Amniotic stem cell (primary cell): Measurements from ENCODE around the gene ATP5F1D.

Experiments
- DNase-seq: peaks from one replicate; lab custom pipeline; 2025; lab: John Stamatoyannopoulos, UW

The ATP5F1D gene

DNA sequence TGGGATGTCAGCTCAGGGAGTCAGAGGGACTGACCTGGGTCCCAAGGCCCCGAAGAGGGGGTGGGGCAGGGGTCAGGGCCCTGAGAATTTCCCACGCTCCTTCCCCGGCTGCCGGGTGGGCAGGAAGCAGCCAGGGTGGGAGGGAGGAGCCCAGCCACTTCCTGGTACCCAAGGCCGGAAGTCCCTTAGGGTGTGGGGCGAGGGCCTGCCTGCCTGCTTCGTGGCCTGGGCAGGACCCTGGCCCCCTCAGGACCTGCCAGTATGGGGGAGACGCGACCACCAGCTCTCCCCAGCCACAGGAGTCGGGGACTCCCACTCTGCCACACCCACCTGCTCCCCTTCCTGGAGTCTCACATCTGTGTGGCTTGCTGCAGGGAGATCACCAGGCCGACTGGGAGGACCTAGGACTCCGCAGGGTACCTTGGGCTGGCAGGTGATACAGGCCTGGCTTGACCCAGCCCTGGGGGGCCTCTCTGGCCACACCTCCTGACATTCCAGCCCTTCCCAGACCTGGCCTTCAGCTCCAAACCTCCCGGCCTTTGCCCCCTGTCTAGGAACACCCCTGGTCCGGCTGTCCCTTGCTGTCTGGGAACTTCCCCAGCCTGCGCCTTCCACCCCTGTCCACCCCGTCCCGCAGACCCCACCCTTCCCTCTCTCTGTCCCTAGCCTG, 17.8 kb downstream of the ATP5F1D start:
- DNase-seq = no peak

DNA sequence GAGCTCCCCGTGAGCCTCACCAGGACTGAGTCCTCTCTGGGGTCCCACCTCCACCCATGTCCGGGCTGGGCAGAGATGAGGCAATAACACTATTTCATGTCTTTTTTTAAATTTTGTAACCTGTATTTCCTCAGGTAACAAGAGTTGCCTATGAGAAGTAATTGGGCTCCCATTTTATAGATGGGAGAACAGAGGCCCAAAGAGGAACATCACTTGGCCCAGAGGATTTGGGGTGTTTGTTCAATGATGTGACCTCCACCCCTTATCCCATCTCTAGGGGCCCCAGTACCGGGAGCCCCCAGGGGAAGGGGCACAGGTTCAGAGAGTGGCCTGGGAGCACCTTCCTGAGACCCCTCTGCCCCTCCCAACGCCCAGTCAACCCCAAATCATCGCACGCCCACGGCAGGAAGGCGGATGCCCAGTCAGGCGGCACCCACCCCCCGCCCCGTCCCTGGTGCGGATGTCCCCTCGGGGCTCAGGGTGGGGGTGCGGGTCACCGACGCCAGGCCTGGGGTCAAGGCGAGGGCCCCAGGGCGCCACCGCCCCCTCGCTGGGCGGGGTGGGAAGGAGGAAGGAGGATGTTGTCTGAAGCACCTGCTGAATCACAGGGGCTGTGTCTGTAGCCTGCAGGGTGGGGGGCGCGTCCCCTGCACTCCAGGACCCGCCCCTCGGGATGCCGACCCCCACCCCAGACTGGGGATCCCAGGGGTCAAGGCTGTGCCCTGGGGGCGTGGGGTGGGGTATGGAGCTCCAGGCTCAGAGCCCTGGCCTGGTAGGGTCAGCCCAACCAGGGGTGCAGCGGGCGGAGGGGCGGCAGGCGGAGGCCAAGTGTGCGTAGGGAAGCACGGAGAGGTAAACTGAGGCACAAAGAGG, 18.6 kb downstream of the ATP5F1D start:
- no peak for DNase-seq

DNA sequence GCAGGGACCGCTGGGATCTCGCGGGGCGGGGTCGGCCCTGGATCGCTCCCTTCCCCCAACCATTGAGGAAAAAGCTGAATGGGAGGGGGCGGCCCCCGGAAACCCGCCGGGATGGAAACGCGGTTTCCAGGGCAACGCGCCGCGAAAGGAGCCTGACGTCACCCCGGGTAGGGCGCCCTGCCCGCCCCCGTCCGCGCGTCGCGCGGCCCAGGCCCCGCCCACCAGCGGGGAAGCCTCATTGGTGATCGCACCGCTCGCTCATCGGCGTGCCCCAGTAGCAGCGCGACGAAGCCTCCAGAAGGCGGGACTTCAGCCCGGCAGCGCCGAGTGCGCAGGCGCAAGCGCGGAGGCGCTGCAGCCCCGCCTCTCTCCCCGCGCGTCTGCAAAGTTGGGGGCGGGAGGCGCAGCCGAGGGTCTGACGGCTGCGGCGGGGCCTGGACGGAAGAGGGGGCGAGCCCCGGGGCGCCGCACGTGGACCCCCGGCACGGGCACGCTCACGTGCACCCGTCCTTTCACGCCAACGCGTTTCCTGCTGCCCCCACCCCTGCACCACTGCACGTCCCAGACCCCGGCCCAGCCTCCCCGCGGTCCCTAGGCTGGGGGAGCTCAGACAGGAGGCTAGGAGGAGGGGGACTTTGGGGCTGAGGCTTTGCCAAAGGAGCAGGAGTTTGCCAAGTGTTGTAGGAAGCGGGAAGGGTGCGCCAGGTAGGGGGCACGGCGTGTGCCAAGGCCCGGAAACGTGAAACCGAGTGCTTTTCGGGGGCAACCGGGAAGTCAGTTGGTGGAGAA, 19.4 kb downstream of the ATP5F1D start:
- peak; percentile 82 for DNase-seq

DNA sequence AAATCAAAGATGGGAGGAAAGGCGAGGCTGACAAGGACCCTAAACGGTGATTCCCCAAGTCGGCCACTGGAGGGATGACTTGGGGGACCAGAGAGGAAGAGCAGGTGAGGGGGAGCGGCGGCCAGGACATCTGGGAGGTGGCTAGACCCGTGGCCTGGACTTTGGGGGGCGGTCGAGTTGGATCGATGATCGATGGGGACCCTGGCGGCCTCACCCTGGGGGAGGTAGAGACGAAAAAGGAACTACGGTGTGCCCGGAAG, 19.9 kb downstream of the ATP5F1D start:
- no peak for DNase-seq

DNA sequence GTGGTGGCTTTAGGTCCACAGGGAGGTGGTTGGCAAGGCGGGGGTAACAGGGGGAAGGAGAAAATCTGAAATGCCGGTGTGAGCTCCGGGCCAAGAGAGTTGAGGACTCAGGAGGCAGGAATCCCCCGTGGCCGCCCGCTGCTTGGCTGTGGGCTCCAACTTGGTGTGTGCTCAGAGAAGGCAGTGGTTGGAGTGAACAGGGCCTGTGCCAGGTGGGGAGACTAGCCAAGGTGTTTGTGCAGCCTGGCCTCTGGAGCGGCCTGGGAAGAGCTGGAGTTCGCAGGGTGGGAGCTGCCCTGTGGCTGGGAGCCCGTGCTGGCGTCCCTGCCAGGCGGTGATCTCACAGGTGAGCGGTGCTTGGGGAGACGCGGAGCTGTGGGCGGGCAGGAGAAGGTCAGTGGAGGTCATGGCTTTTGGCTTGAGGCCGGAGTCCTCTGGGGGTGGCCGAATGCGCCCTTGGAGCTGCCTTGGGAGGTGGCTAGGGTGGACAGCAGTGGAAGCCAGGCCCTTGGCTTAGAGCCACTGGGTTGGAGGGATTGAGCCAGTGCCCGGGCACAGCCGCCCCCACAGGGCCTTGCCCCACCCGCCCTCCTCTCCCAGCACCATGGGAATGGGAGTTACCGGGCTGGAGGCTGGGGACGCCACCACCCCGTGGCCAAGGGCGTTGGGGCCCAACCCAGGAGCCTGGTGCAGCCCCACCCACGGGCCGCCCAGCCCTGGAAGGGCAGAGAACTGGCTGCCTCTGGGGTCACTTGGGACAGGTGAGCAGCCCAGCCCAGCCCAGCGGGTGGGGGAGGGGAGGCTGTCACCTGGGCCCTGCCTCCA, 20.5 kb downstream of the ATP5F1D start:
- no peak for DNase-seq

DNA sequence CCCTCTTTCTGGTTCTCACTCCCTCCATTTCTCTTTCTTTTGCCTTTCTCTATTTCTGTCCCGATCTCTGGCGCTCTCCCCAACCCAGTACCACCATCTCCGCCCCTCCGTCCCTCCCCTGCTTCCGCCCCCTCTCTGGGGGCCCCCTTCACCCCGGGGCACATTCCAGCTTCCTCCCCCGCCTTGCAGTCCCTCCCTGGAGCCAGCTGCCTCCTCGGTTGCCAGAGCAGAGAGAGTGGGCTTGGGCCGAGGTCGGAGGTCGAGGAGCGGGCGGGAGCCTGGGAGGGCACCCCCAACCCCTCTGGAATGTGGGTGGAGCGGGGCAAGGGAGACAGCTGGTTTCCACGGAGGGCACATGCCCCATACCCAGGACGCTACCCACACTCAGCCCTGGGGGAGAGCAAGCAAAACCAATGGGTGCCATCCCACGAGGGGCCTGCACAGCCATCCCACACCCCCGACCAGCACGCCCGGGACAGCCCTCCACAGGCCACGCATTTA, 21.1 kb downstream of the ATP5F1D start:
- DNase-seq = no peak

DNA sequence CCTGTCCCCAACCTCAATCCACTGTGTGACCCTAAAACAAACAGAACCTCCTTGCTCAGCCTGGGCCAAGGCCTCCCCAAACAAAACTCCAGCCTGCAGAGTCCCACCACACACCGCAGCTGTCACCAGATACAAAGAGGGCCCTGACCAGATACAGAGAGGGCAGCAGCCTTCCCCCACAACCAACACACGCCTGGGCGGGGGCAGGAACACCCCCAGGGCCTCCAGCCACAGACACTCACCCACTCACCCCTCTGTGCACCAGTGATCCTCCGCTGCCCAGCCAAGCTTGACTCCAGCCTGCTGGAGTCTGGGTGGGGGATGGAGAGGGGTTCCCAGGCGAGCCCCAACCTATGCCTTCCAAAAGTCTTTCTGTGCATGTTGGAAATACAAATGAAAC, 21.6 kb downstream of the ATP5F1D start:
- DNase-seq = no peak

DNA sequence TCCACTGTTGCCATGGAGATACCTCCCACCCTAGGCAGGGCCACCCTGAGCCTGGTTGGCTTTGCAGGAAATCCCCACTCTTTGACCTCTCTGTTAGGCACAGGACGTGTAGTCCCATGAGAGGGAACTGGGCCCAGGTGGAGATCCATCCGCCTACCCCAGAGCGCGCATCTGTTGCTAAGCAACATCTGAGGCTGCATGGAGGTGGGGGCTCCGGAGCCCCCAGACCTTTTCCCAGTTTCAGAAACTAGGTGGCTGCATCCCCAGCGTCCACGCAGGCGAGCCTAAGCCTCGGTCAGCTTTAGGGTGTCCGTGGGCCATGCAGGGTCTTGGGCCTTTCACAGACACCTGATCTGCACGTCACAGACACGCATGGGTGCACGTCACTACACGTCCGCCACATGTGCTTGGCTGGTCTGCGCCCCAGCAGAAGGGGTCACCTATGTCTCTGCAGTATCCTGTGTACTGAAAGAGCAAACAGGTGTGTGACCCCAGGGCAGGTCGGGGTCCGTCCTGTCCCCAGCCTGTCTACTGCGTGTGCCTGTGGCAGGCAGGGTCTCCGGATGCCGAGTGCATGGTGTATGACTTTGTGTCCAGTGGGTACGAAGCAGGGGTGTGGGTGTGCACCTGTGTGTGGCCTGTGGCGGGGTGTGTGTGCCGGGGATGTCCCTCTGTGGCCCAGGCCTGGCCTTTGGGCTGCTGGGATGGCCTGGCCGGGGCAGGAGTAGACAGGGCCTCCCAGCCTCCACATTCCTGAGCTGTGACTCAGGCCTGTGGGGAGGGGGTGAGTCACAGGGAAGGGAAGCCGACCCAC, 23.5 kb downstream of the ATP5F1D start:
- DNase-seq = peak; percentile 32

DNA sequence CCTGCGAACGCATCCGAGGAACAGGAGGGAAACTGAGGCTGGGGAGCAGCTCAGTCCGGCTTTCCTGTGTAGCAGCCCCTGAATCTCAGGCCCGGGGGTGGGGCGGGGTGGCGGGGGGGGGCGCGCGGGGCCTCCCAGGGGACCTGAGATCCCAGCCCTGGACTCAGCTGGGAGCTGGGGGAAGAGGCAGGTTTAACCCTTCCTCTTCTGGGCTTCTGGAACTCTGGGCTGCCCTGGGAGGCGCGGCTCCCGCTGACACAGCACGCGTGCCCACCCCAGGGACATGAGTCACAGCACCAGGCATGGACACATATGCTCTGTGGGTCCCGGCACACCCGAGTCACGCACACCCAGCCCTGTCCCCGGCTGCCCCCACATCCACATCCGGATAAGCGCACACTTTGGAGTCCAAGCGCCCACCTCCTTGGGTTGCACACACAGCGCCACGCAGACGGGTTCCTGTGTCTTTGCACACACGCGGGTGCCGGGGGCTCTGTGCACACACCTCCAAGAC, 24.1 kb downstream of the ATP5F1D start:
- peak; percentile 56 for DNase-seq

DNA sequence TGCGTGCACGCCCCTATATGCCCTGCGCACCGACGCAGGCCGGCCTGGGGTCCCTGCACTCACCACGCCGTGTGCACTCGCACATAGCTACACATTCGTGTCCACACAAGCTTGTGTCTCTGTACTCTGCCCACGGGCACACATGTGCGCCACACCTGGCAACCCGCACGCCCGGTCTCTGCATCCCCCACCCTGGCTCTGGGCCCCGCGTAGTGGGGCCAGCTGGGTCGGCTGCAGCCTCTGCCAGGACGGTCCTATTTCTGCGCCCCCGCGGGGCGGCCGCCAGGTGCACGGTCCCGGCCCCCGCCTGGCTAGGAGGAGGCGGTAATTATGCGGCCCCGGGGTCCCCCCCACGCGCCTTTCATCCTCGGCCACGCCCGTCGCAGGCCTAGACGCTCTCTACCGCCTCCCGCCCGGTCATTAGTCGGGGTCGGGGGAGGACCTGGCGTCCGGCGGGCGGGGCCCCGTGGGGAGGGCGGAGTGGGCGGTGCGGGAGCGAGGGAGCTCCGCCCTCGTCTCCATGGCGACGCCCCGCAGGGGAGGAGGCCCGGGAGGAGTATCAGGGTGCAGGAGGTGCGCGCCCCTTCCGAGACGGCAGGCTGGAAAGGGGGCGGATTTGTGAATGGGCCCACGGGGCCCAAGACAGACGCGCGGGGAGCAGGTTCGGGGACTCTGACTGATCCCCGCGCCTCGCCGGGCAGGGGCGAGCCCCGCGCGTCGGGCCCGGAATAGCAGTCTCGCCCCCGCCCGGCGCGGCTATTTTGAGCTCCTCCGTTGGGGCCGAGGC, 24.8 kb downstream of the ATP5F1D start:
- peak; percentile 17 for DNase-seq

DNA sequence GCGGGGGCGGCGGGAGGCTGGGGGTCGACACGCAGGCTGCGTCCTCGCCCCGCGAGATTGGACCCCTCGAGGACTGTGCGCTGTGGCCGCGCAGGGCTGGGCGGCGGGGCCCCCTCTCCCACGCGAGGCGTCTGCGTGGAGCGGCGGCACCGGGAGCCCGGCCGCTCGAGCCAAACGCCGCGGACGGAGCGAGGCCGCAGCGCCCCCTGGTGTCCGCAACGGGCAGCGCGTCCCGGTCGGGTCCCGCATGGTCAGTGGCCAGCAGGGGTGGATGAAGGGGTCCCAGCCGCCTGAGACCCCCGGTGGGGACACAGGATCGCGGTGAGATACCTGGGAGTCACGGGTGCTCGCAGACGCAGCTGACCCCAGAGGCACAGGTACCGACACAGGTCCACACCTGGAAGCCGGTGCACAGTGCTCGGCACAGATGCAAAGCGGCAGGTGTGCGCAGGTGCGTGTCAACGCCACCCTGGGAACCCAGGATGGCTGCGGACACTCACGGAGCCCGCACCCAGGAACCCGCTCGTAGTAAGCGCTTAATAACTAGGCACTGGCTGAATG, 25.4 kb downstream of the ATP5F1D start:
- DNase-seq = no peak

DNA sequence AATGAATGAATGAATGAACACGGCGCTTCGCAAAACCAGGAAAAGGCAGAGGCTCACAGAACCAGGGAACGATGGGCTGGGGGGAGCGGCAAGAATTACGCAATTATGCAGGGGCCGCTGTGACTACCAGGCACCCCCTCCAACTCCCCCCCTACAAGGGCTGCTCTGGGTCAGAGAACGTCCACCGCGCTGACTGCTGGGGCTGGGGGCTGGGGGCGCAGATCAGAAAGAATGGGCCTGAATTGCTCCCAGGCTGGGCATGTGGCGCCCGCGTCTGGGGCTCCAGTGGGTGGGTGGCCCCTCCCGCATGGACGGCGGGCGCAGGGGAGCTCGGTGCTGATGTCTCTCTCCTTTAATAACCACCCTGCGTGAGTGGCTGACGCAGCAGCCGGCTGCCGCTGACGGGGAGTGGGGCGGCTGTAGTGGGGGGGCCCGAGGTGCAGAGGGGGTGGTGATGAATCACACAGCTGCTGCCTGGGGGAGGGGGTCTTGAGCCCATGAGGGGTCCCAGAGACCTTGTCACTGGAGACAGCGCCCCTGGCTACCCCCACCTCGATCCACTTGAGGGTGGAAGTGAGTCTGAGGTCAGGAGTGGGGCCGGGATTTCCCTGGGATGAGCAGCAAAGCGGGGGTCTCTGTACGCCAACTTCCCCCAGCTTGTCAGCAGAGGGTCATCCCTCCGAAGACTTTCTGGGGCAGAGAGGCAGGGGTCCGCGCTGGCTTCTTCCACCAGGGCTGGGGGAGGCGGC, 26.1 kb downstream of the ATP5F1D start:
- DNase-seq = no peak

DNA sequence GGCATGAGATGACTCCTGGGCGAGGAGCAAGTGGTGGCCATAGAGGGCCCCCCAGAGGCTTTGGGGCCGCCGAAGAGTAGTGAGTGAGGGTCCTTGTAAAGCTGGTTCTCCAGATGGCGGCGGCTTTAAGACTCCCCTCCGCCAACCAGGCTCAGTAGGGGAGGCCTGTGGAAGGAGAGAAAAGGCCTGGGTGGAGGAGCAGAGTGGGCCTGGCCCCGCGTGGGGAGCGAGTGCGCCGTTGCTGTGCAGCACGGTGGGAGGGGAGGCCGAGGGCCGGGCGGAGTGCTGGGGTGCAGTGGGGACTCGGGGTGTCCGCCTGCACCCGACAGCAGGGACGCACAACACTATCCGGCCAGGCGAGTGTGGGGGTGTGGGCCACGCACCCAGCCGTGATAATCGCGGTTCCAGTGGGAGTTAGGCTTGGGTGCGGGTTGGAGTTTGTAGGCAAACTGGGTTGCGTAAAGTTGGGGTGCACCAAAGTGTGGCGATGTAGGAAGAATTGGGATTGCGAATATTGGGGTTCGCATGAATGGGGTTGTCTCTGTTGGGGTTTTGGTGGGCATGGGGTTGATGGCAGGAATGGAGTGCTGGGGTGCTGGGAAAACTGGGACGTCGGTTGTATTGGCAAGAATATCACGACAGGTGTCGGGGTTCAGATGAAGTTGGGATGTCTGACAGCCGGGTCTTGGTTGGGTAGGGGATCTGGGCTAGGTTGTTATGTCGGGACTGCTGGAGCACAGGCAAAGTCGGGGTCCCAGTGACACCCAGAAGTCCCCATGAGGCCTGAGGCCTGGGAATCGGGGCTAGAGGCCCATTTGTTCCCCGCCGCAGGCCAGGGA, 26.9 kb downstream of the ATP5F1D start:
- DNase-seq = no peak

DNA sequence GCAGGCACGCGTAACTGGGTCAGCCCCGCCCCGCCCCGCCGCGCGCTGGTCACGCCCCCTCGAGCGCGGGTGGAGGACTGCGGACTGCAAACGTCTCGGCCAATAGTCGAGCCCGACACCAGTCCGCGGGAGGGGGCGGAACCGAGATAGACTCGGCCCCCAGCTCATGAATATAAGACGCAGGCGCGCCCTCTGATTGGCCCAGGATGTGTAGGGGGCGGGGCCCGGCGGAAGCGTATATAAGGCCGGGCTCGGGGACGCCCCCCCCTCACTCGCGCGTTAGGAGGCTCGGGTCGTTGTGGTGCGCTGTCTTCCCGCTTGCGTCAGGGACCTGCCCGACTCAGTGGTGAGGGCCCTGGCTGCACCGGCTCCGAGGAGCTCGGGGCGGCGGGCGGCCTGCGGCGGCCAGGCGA, 27.5 kb downstream of the ATP5F1D start, which contains the start of gene CIRBP:
CIRBP (plus strand) TSS at position 268 of the 413 bp plus-strand sequence. CDS start 1,602 bp downstream, outside the sequence.
- DNase-seq = peak; percentile 98

DNA sequence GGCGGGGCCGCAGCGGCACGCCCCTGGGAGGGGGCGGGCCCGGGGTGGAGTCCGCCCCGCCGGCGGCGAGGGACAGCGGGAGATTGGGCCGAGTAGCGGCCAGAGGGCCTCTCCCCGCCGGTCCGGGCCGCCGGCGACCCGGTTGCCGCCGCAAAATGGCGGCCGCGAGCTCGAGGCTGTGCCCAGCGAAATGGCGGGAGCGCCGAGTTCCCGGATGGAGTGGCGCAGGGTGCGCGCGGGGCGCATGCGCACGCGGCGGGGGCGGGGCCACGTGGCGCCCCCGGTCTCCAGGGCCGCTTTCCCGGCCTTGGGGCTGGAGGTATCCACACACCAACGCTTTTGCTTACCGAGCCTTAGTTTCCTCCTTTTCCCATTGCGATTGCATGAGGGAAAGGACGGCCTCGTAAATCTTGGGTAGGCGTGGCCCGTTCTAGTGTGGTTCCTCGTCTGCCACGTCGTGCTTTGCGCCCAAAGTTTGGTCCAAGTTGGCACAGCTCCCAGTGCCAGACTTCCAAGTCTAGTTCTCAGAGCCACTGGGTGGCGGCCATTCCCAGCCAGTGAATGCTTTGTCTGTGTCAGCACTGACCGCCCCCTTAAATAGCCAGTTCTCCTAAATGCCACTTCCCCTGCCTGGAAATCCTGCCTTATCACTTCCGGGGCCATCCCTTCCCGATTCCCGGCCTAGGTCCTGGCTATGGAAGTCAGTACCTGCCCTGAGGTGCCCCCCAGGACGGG, 28.1 kb downstream of the ATP5F1D start:
- peak; percentile 59 for DNase-seq

DNA sequence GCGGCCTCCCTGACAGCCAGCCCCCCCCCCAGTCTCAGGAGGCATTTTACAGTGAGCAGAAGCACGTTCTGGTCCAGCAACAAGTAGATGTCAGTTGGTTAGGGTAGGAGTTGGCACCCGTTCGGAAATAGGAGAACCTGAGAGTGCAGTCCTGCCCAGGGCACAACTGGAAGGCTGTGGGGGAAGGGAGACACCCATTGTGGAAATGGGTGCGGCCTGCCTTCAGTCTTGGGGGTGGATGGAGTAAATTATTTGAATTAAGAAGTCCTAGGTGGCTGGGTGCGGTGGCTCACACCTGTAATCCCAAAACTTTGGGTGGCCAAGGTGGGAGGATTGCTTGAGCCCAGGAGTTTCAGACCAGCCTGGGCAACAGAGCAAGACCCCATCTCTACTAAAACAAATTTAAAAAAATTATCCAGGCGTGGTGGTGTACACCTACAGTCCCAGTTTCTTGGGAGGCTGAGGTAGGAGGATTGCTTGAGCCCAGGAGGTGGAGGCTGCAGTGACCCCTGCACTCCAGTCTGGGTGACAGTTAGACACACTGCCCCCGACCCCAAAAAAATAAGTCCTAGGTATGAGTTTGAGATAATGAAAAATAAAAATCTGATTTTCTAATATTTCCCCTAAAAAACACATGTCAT, 28.8 kb downstream of the ATP5F1D start:
- no peak for DNase-seq
